ENCODE results near the gene SOCS1. TPM values are rescaled to one million over a fixed set of nuclear protein-coding genes. Genes with fewer than 3 reads are reported as not detected.

SOCS1 gene
- total RNA-seq, 1 donor from 2014 or later, result 7.4 TPM

- Mint-ChIP-seq H3K9me3 (ENCODE audit: unreplicated experiment) (no peaks in the 10 kb centered on the region), H3K4me3 (ENCODE audit: unreplicated experiment) (no peak overlapping the region), H3K27me3 (ENCODE audit: unreplicated experiment) (peaks cover 1% of the 10 kb centered on the region), H3K36me3 (ENCODE audit: low read depth, unreplicated experiment) (no peaks in the 10 kb centered on the region), H3K27ac (ENCODE audit: unreplicated experiment) (no peak overlapping the region), H3K4me1 (ENCODE audit: unreplicated experiment) (no peaks in the 10 kb centered on the region)
- no peak for TF ChIP-seq CTCF (IDR thresholded peaks at IDR 0.05; ENCODE audit: unreplicated experiment)
- no peak for DNase-seq (ENCODE audit: low spot score)
Observed at GRCh38 chr16:11240636-11241473, 15.1 kb downstream of the SOCS1 start.

GRCh38 chr16:11239644-11240632 is 16.1 kb downstream of the SOCS1 start:
- no peak for TF ChIP-seq CTCF (IDR thresholded peaks at IDR 0.05; ENCODE audit: unreplicated experiment)
- Mint-ChIP-seq H3K9me3 (ENCODE audit: unreplicated experiment) (no peaks in the 10 kb centered on the region), H3K27ac (ENCODE audit: unreplicated experiment) (no peak overlapping the region), H3K4me1 (ENCODE audit: unreplicated experiment) (no peaks in the 10 kb centered on the region), H3K27me3 (ENCODE audit: unreplicated experiment) (peaks cover 1% of the 10 kb centered on the region), H3K4me3 (ENCODE audit: unreplicated experiment) (no peak overlapping the region), H3K36me3 (ENCODE audit: low read depth, unreplicated experiment) (no peaks in the 10 kb centered on the region)
- DNase-seq (ENCODE audit: low spot score), result no peak

GRCh38 chr16:11238272-11239202 is 17.5 kb downstream of the SOCS1 start:
- Mint-ChIP-seq H3K9me3 (ENCODE audit: unreplicated experiment) (no peaks in the 10 kb centered on the region), H3K27me3 (ENCODE audit: unreplicated experiment) (peaks cover 1% of the 10 kb centered on the region), H3K4me1 (ENCODE audit: unreplicated experiment) (no peaks in the 10 kb centered on the region), H3K4me3 (ENCODE audit: unreplicated experiment) (no peak overlapping the region), H3K27ac (ENCODE audit: unreplicated experiment) (no peak overlapping the region), H3K36me3 (ENCODE audit: low read depth, unreplicated experiment) (no peaks in the 10 kb centered on the region)
- no peak for TF ChIP-seq CTCF (IDR thresholded peaks at IDR 0.05; ENCODE audit: unreplicated experiment)
- DNase-seq (ENCODE audit: low spot score), result no peak

GRCh38 chr16:11236461-11237254 is 19.3 kb downstream of the SOCS1 start:
- H3K9me3 Mint-ChIP-seq (ENCODE audit: unreplicated experiment), result no peaks in the 10 kb centered on the region
- H3K4me1 Mint-ChIP-seq (ENCODE audit: unreplicated experiment), result no peaks in the 10 kb centered on the region
- no peak for DNase-seq (ENCODE audit: low spot score)
- TF ChIP-seq CTCF (IDR thresholded peaks at IDR 0.05; ENCODE audit: unreplicated experiment), result no peak
- H3K4me3 Mint-ChIP-seq (ENCODE audit: unreplicated experiment), result no peak overlapping the region
- peaks cover 3% of the 10 kb centered on the region for H3K27me3 Mint-ChIP-seq (ENCODE audit: unreplicated experiment)
- H3K36me3 Mint-ChIP-seq (ENCODE audit: low read depth, unreplicated experiment), result no peaks in the 10 kb centered on the region
- no peak overlapping the region for H3K27ac Mint-ChIP-seq (ENCODE audit: unreplicated experiment)
